GM21619 (cell line): ENCODE measurements around the gene CXXC5.

ENCODE experiments used
- ATAC-seq: cut with Tn5 transposase; IDR thresholded peaks from one replicate; pipeline ENCODE4 v1.9.1; 2021; ENCODE audit not compliant: unreplicated experiment

CXXC5 gene

GRCh38 chr5:139638090-139638735, 9.9 kb upstream of the CXXC5 start:
- no peak for ATAC-seq

DNA sequence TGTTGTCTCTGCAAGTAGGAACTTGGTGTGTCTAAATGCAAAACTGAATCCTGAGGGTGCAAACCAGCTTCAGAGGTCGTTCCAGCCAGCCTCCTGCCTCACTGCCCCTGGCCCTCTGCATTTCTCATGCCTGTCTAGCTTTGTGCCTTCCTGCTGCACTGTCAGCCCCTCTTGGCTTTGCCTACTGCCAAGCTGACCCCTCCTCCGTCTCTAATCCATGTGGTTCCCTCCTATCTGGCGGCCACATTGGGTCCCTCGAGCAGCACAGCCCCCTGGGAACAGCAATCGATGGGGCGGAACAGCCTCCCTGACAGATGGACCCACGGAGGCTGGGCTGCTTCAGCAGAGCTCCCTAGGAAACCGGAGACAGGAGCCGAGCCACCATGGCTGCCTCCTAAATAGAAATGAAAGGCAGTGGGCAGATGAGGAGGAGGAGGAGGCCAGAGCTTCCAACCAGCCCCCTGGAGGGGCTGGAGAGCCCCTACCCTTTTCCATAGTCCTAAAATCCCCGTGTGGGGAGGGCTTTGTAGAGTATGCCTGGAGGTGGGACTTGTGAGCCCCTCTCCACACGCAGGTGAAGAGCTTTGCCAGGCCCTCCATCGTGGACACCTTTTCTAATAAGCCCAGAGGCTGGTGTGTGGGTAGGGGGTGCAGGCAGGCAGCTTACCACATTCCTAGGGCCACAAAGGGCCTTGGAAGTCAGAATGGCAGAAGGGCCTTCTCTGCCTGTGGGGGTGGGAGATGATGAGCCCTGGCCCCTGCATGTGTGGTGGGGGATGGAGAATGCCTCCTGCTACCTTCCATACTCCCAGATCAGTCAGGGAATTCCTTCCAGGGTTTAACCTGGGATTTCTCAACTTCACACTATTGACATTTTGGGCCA, 9.2 kb upstream of the CXXC5 start:
- no peak for ATAC-seq

DNA sequence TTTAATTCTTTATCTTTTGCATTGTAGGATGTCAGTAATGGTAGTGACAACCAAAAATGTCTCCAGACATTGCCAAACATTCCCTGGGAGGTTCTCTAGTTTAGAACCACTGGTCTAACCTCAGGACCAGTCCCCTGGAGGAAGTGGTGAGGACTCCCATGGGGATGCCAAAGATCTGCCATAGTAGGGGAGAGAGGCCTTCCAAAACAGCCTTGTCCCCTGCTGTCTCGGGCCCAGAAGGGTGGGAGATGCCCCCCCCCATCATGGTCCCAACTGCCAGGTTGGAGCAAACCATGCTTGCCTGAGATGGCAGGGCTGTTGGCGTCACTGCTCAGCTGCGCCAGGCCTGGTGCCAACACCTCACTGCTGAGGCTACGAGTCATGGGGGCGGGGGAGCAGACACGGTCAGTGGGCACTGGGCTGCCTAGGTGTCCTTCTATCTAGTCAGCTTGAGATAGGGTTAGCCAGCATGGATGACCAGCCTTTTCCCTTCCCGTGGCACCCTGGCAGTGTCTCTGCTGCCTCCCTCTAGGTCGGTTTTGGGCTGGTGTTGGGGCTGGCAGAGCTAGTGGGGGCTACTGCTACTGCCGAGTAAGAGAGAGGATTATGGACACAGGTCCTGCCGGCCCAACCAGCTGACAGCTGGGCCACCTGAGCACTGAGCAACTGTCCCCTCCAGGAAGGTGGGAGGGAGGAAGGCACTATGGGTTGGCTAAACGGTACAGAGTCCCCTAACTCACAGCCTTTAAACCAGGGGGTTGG, 8.3 kb upstream of the CXXC5 start:
- ATAC-seq, result no peak

DNA sequence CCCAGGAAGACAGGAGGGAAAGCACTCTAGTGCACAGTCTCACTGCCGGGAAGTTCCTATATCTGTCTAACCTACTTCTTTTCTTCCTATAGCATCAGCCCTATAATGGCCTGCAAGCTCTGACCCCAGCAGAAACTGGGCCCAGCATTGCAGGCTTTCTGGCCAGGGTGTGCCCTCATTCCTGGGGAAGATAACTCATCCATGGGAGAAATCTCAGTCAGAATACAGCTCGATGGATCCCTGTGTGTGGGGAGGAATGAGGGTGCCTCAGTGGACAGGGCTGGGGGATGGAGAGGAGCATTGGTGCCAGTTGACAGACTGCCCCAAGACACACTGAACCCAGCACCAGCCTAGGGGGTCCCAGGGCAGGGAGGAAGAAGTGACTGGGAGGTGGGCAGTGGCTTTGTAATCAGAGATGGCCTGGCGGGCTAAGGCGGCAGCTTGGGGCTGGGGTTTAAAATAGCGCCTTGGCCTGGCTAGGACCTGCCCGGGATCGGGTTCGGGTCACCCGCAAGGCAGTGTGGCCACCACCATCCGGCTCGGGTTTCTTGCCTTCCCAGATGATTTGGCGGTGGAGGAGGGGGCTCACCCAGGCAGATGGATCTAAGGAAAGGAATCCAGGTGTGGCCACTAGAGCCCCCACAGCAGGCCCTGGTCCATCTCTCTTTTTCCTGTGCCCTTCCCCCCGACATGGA, 7.6 kb upstream of the CXXC5 start:
- ATAC-seq, result no peak

DNA sequence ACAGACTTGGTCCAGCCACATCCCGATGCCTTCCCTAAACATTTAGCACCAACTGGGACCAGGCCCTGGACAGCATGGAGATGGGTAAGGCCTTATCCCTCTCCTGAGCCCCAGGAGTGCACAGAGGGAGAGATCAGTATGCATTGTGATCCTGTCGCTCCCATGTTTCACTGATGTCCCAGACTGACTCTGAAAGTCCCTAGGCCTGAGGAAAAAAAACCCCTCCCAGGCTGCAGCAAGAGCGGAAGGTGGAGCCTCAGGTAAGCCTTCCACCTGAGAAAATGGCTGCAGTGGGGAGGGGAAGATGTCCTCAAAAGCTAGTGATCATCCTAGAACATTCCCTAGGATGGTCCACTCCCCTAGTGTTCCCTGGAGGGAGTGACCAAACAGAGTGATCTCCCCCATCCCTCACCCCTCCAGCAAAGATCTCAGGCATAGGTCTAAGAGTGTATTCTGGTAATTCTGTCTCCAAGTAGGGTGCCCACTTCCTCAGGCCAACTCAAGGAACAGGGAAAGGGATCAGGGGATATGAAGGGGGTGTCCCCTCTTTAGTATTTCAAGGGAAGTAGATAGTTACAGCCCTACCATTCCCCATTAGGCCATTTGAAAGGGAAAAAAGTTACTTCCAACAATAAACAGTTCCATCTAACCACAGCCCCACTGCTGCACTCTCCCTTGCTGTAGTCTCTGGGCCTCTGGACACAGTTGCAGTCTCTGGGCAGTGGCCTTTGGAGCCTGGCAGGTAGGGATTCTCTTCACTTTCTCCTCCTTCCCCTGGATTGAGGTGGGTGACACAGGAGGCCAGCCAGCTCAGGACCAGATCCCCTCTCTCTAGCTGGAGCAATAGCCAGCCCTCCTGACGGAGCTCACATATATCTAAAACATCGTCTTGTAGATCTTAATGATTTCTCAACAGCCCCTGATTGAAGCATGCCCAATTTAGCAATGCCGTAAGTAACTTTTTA, 6.8 kb upstream of the CXXC5 start:
- ATAC-seq, result no peak

DNA sequence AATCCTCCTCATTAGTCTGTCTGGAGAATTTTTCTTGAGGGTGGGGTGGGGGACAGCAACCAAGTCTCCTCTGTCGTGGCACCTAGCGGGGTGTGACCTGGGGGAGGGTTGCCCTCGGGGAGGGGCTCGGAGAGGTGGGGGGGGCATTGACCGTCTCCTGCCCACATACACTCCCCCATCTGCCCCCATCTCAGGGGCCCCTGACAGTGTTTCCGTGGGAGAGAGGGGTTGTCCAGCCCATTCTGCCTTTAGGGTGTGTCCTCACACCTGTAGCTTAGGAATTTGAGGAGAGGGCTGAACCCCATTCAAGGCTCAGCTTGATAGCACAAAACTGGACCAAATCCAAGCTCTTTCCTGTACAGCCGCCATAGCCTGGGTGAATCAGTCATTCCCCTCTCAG, 5.9 kb upstream of the CXXC5 start:
- ATAC-seq, result no peak

- no peak for ATAC-seq
Measured at GRCh38 chr5:139642891-139643871, 5.0 kb upstream of the CXXC5 start.

GRCh38 chr5:139644001-139644456, 4.1 kb upstream of the CXXC5 start:
- ATAC-seq, result no peak

- ATAC-seq, result no peak
Measured at GRCh38 chr5:139644646-139645429, 3.3 kb upstream of the CXXC5 start.

DNA sequence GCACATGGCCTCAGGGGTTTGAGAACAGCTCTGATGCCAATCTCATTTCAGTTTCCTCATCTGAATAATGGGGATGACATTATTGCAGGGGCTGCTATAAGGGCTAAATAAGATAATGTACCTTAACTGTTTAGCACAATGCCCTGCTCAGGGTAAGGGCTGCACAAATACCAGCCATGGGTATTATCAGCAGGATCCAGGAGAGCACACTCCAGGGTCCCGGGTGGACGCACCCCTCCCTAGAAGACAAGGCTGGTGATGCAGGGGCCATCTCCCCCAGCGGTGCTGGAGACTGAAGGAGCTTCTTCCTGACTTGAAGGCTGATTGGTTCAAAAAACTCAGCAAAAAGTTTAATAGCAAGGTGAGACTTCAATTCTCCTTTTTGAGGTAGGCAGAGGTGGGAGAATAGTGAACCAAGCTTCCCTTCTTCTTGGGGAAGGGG, 2.7 kb upstream of the CXXC5 start:
- no peak for ATAC-seq

DNA sequence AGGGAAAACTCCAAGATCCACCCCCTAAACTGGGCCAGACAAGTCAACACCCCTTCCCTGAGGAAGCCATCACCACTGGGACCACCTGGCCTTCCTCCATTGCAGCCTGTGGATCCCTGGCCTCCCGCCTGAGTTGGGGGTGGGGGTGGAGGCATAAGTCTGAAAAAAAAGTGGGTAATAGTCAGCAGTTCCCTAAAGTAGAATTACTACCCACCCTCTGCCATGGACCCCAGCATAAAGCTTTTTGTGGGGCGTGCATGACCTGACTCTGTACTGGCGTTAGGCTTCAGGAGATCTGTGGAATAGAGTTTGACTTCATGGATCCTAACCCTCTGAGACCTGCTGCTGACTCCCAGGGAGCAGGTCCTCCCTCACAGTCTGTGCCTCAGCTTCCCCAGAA, 2.0 kb upstream of the CXXC5 start:
- no peak for ATAC-seq

DNA sequence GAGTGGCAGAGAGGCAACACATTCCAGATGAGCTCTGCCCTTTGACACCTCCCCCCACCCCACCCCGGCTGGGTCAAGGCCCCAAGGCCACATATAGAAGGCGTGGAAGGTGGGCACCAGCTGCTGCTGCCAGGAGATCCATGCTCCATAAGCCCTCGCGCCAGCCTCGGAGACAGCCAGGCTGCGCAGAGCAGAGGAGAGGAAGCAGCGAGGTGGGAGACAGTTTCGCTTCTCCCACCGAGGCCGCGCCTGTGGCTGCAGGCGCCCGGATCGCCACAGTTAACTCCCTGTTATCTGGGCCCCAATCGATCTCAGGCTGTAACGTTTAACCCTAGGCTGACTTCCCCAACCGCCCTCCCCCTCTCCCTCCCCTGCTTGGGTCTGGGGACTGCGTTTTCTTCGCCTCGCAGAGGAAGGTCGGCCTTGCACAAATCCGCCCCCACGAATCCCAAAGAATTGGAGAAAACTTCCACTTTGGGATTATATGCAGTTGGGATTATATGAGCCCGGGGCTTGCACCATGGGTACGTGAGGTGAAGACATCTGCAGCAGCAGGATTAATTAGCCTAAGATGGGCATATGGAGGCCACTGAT, 1.1 kb upstream of the CXXC5 start:
- no peak for ATAC-seq

GRCh38 chr5:139647506-139648204, 494 bp upstream of the CXXC5 start:
- ATAC-seq, result no peak

GRCh38 chr5:139649082-139649991, 1.2 kb downstream of the CXXC5 start:
- no peak for ATAC-seq

DNA sequence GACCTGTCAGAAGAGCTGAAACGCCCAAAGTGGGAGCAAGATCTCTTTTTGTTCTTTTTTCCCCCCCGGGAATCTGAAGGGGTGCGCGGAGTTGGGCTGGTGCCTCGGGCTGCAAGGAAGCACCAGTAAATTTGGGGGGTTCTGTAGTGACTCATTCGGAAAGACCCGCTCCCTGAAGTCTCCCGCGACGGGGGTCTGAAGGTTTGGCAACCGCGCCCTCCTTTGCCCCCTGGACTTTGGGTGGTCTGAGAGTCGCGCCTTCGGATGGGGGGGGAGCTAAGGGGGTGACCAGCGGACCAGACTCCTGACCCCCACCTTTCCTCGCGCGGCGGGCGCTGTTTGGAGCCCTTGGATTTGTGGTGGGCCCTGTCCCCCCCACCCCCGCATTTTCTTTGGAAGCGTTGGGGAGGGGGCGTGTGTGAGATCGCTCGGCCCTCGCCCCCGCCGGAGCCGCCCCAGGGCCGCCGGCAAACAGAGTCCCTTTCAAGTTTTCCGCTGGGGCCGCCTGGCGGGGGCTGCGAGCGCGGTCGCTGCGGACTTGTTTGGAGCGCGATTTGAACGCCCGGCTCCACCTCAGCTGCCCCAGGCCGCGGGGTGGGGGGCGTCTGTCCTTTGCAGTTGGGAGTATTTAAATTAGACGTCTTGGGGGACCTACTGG, 2.0 kb downstream of the CXXC5 start:
- no peak for ATAC-seq
